ENCODE measurements around the gene PSMD4. TPM values are rescaled to one million over a fixed set of nuclear protein-coding genes. Genes with fewer than 3 reads are reported as not detected.

PSMD4 gene
- total RNA-seq, 2 donors from 2014 or later = 168 to 205 TPM

Other genes with a start within 250 kb of the PSMD4 start
- 10 to 100 TPM; 10.9 to 11.9 TPM for gene MINDY1, start 247.8 kb upstream of the PSMD4 start, total RNA-seq
- 10 to 100 TPM; 18.1 to 20.1 TPM for gene PRUNE1, start 246.3 kb upstream of the PSMD4 start, total RNA-seq
- 1 to 10 TPM; 2.8 to 5.3 TPM for gene BNIPL, start 218.1 kb upstream of the PSMD4 start, total RNA-seq
- gene C1orf56, start 207.0 kb upstream of the PSMD4 start, total RNA-seq = 1 to 10 TPM; 2.1 to 3.1 TPM
- 100 to 1,000 TPM; 210 to 220 TPM for gene CDC42SE1, start 195.1 kb upstream of the PSMD4 start, total RNA-seq
- 1 to 10 TPM; 5.3 to 5.6 TPM for gene MLLT11, start 194.3 kb upstream of the PSMD4 start, total RNA-seq
- 10 to 100 TPM; 22.7 to 29.1 TPM for gene GABPB2, start 184.0 kb upstream of the PSMD4 start, total RNA-seq
- gene SEMA6C, start 108.1 kb upstream of the PSMD4 start, total RNA-seq = 1 to 10 TPM; 1.9 to 4.3 TPM
- 10 to 100 TPM; 14.7 to 17.1 TPM for gene TNFAIP8L2, start 98.1 kb upstream of the PSMD4 start, total RNA-seq
- gene LYSMD1, start 88.8 kb upstream of the PSMD4 start, total RNA-seq = 1 to 10 TPM; 5.2 to 6.1 TPM
- gene SCNM1, start 88.6 kb upstream of the PSMD4 start, total RNA-seq = 100 to 1,000 TPM in 1 of 2 donors, 10 to 100 TPM in 1; 87.1 to 103 TPM
- gene TMOD4, start 78.8 kb upstream of the PSMD4 start, total RNA-seq = 1 to 10 TPM; 1.8 to 3.2 TPM
- gene VPS72, start 64.5 kb upstream of the PSMD4 start, total RNA-seq = 10 to 100 TPM; 77.8 to 94.1 TPM
- gene PIP5K1A, start 56.2 kb upstream of the PSMD4 start, total RNA-seq = 10 to 100 TPM; 77.5 to 80.3 TPM
- 10 to 100 TPM; 39.9 to 40.3 TPM for gene ZNF687, start 27.6 kb downstream of the PSMD4 start, total RNA-seq
- gene PI4KB, start 72.7 kb downstream of the PSMD4 start, total RNA-seq = 10 to 100 TPM; 64.8 to 71.4 TPM
- gene RFX5, start 92.5 kb downstream of the PSMD4 start, total RNA-seq = 10 to 100 TPM; 67.6 to 95.4 TPM
- not detected for gene SELENBP1, start 118.0 kb downstream of the PSMD4 start, total RNA-seq
- gene PSMB4, start 144.8 kb downstream of the PSMD4 start, total RNA-seq = 100 to 1,000 TPM; 297 to 301 TPM
- gene POGZ, start 204.8 kb downstream of the PSMD4 start, total RNA-seq = 100 to 1,000 TPM; 116 to 140 TPM

Measured in activated T-cell treated with anti-CD3 and anti-CD28 coated beads, Interleukin-2, amount 50 U/mL, for 72 hours (primary cell).